SK-N-SH treated with all-trans-retinoic acid at 6 μM for 48 hours (cell line): ENCODE results near the gene LECT2.

Source experiments
- ATAC-seq: fragments of 200-7000 bp; cut with Tn5 transposase; 3 replicates; pipeline ENCODE4 v1.9.1; 2020; ENCODE audit warnings: mild to moderate bottlenecking, moderate library complexity
- ARNTL ChIP-seq: fragments of 450-650 bp; formaldehyde crosslinking; IDR thresholded peaks from 2 replicates; pipeline ENCODE4 v1.5.0; 2020; ENCODE audit warnings: low read depth, mild to moderate bottlenecking, moderate library complexity, borderline replicate concordance
- CREB5 ChIP-seq: fragments of 250-450 bp; sonication (Bioruptor Pico); IDR thresholded peaks from 2 replicates; pipeline ENCODE4 v1.5.1; 2020; ENCODE audit warnings: low read depth, mild to moderate bottlenecking, moderate library complexity
- CSDC2 ChIP-seq: fragments of 250-450 bp; sonication (Bioruptor Pico); IDR thresholded peaks from 2 replicates; pipeline ENCODE4 v1.5.0; 2020; ENCODE audit warnings: mild to moderate bottlenecking, moderate library complexity
- ESRRG ChIP-seq: fragments of 250-450 bp; sonication (Bioruptor Pico); IDR thresholded peaks from 2 replicates; pipeline ENCODE4 v1.6.1; 2021; ENCODE audit warnings: mild to moderate bottlenecking
- GLIS3 ChIP-seq: fragments of 250-450 bp; sonication (Bioruptor Pico); IDR thresholded peaks from 2 replicates; pipeline ENCODE4 v1.5.0; 2020; ENCODE audit warnings: mild to moderate bottlenecking, moderate library complexity
- ISL1 ChIP-seq: fragments of 250-450 bp; sonication (Bioruptor Pico); IDR thresholded peaks from 2 replicates; pipeline ENCODE4 v2.1.2; 2022; ENCODE audit warnings: mild to moderate bottlenecking, moderate library complexity
- OSR1 ChIP-seq: fragments of 250-450 bp; sonication (Bioruptor Pico); IDR thresholded peaks from 2 replicates; pipeline ENCODE4 v1.8.0; 2022; ENCODE audit warnings: moderate library complexity, mild to moderate bottlenecking, inconsistent platforms
- PPARA ChIP-seq: fragments of 250-450 bp; sonication (Bioruptor Pico); IDR thresholded peaks from 2 replicates; pipeline ENCODE4 v1.5.0; 2020; ENCODE audit warnings: mild to moderate bottlenecking, borderline replicate concordance
- RARB ChIP-seq: fragments of 250-450 bp; sonication (Bioruptor Pico); IDR thresholded peaks from 2 replicates; pipeline ENCODE4 v1.8.0; 2021; ENCODE audit warnings: mild to moderate bottlenecking, moderate library complexity
- SNAI2 ChIP-seq: fragments of 250-450 bp; sonication (Bioruptor Pico); IDR thresholded peaks from 2 replicates; pipeline ENCODE4 v1.5.0; 2020; ENCODE audit warnings: mild to moderate bottlenecking, moderate library complexity
- TCF4 ChIP-seq: fragments of 250-450 bp; sonication (Bioruptor Pico); IDR thresholded peaks from 2 replicates; pipeline ENCODE4 v1.8.0; 2021; ENCODE audit warnings: mild to moderate bottlenecking, moderate library complexity, borderline replicate concordance
- TOX ChIP-seq: fragments of 250-450 bp; sonication (Bioruptor Pico); IDR thresholded peaks from 2 replicates; pipeline ENCODE4 v1.8.0; 2021; ENCODE audit warnings: mild to moderate bottlenecking, moderate library complexity, borderline replicate concordance
- ZC3H10 ChIP-seq: fragments of 250-450 bp; sonication (Bioruptor Pico); IDR thresholded peaks from 2 replicates; pipeline ENCODE4 v1.5.1; 2021; ENCODE audit warnings: mild to moderate bottlenecking, moderate library complexity
- ZFP3 ChIP-seq: fragments of 250-450 bp; sonication (Bioruptor Pico); IDR thresholded peaks from 2 replicates; pipeline ENCODE4 v1.5.0; 2020; ENCODE audit warnings: mild to moderate bottlenecking, moderate library complexity
- ZFP30 ChIP-seq: fragments of 450-650 bp; formaldehyde crosslinking; IDR thresholded peaks from 2 replicates; pipeline ENCODE4 v1.5.0; 2022; ENCODE audit warnings: mild to moderate bottlenecking, moderate library complexity
- ZNF565 ChIP-seq: fragments of 450-650 bp; formaldehyde crosslinking; conservative IDR thresholded peaks from 2 replicates; pipeline ENCODE4 v1.5.0; 2020; ENCODE audit warnings: low read depth, mild to moderate bottlenecking, moderate library complexity
- ZNF70 ChIP-seq: fragments of 450-650 bp; formaldehyde crosslinking; IDR thresholded peaks from 2 replicates; pipeline ENCODE4 v1.5.0; 2020; ENCODE audit warnings: mild to moderate bottlenecking, moderate library complexity
- ZNF8 ChIP-seq: fragments of 450-650 bp; formaldehyde crosslinking; IDR thresholded peaks from 2 replicates; pipeline ENCODE4 v1.5.0; 2020; ENCODE audit warnings: mild to moderate bottlenecking, moderate library complexity
- TF ChIP-seq, protein P1 (sequence below): fragments of 250-450 bp; sonication (Bioruptor Pico); IDR thresholded peaks from 2 replicates; pipeline ENCODE4 v1.8.0; 2021; ENCODE audit warnings: low read depth, mild to moderate bottlenecking, moderate library complexity, borderline replicate concordance
- TF ChIP-seq, protein P2 (sequence below): fragments of 250-450 bp; sonication (Bioruptor Pico); IDR thresholded peaks from 2 replicates; pipeline ENCODE4 v1.5.0; 2020; ENCODE audit warnings: mild to moderate bottlenecking, moderate library complexity

Gene LECT2

GRCh38 chr5:135978212-135978631, 23.4 kb upstream of the LECT2 start:
- ATAC-seq, result no peak
- TF ChIP-seq CREB5 (CRISPR knock-in tag) (no peak), ZNF8 (CRISPR knock-in tag) (no peak), ZFP30 (CRISPR knock-in tag) (no peak), RARB (no peak), PPARA (CRISPR knock-in tag) (no peak), ZC3H10 (CRISPR knock-in tag) (no peak)
- TF ChIP-seq, protein P1, sequence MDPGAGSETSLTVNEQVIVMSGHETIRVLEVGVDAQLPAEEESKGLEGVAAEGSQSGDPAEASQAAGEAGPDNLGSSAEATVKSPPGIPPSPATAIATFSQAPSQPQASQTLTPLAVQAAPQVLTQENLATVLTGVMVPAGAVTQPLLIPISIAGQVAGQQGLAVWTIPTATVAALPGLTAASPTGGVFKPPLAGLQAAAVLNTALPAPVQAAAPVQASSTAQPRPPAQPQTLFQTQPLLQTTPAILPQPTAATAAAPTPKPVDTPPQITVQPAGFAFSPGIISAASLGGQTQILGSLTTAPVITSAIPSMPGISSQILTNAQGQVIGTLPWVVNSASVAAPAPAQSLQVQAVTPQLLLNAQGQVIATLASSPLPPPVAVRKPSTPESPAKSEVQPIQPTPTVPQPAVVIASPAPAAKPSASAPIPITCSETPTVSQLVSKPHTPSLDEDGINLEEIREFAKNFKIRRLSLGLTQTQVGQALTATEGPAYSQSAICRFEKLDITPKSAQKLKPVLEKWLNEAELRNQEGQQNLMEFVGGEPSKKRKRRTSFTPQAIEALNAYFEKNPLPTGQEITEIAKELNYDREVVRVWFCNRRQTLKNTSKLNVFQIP (CRISPR knock-in tag), result no peak

DNA sequence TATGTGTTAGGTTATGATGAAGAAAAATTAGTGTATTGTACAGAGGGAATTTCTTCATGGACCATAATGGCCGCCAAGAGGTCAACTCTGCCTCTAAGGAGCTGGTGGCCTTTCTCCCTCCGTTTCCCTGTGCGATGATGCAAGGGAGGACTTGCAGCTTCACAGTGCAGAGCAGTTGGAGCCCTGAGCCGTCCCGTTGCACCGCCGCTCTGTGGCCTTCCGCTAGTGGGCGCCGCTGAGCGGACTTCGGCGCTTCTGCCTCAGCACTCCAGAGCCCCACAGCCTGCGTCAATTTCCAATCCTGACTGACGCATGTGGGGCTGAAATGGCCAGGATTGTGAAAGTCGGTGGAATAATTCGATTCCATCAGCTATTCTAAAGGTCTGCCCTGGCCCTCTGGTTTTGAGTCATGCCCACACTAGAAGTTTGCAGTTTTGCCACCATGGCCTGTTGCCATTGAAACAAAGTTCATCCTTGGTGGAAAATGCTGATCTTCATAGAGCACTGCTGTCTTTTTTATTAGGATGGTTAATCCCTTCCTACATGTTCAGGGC, 22.7 kb upstream of the LECT2 start:
- TF ChIP-seq, protein P1 (CRISPR knock-in tag), result no peak
- no peak for TF ChIP-seq TCF4 (CRISPR knock-in tag)
- no peak for TF ChIP-seq OSR1 (CRISPR knock-in tag)
- no peak for TF ChIP-seq ZC3H10 (CRISPR knock-in tag)
- no peak for TF ChIP-seq SNAI2 (CRISPR knock-in tag)
- no peak for TF ChIP-seq CSDC2
- no peak for TF ChIP-seq PPARA (CRISPR knock-in tag)
- TF ChIP-seq ZNF565 (CRISPR knock-in tag), result no peak
- TF ChIP-seq, protein P2, sequence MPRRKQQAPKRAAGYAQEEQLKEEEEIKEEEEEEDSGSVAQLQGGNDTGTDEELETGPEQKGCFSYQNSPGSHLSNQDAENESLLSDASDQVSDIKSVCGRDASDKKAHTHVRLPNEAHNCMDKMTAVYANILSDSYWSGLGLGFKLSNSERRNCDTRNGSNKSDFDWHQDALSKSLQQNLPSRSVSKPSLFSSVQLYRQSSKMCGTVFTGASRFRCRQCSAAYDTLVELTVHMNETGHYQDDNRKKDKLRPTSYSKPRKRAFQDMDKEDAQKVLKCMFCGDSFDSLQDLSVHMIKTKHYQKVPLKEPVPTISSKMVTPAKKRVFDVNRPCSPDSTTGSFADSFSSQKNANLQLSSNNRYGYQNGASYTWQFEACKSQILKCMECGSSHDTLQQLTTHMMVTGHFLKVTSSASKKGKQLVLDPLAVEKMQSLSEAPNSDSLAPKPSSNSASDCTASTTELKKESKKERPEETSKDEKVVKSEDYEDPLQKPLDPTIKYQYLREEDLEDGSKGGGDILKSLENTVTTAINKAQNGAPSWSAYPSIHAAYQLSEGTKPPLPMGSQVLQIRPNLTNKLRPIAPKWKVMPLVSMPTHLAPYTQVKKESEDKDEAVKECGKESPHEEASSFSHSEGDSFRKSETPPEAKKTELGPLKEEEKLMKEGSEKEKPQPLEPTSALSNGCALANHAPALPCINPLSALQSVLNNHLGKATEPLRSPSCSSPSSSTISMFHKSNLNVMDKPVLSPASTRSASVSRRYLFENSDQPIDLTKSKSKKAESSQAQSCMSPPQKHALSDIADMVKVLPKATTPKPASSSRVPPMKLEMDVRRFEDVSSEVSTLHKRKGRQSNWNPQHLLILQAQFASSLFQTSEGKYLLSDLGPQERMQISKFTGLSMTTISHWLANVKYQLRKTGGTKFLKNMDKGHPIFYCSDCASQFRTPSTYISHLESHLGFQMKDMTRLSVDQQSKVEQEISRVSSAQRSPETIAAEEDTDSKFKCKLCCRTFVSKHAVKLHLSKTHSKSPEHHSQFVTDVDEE (CRISPR knock-in tag), result no peak
- no peak for TF ChIP-seq ZFP3 (CRISPR knock-in tag)
- TF ChIP-seq GLIS3, result no peak
- TF ChIP-seq, all 23 proteins: peak for 0
- ATAC-seq, result no peak

GRCh38 chr5:135976216-135976615, 21.4 kb upstream of the LECT2 start:
- ATAC-seq, result no peak
- TF ChIP-seq, protein P1 (CRISPR knock-in tag), result no peak
- TF ChIP-seq ZFP30 (CRISPR knock-in tag), result no peak
- no peak for TF ChIP-seq ZNF70 (CRISPR knock-in tag)
- no peak for TF ChIP-seq ESRRG (CRISPR knock-in tag)
- no peak for TF ChIP-seq PPARA (CRISPR knock-in tag)
- no peak for TF ChIP-seq ZFP3 (CRISPR knock-in tag)
- TF ChIP-seq, protein P2 (CRISPR knock-in tag), result no peak
- TF ChIP-seq TOX (CRISPR knock-in tag), result no peak
- TF ChIP-seq CSDC2, result no peak
- TF ChIP-seq CREB5 (CRISPR knock-in tag), result no peak
- no peak for TF ChIP-seq ISL1 (CRISPR knock-in tag)
- TF ChIP-seq OSR1 (CRISPR knock-in tag), result no peak
- no peak for TF ChIP-seq ARNTL
